Tibial nerve (tissue), 4 donors: ENCODE data around the gene MAST3. TPM values are rescaled to one million over a fixed set of nuclear protein-coding genes. Genes with fewer than 3 reads are reported as not detected.

ENCODE experiments used
- DNase-seq, 2 donors: peaks; one replicate each; pipeline ENCODE4 v3.0.0-alpha.2; 2019; ENCODE audit warnings: low spot score in 2 of 2
- H3K27ac ChIP-seq, 4 donors: fragments of 200-600 bp; sonication (generic) in 3 of 4; one replicate each; pipeline ENCODE4 v1.5.1; 2017 to 2019; ENCODE audit warnings: mild to moderate bottlenecking in 1 of 4
- H3K27me3 ChIP-seq, 2 donors: fragments of 200-600 bp; sonication (generic) in 1 of 2; one replicate each; pipeline versions ENCODE4 v1.5.1 to v1.6.0; 2017 to 2019
- H3K36me3 ChIP-seq, 3 donors: fragments of 200-600 bp; sonication (generic); one replicate each; pipeline ENCODE4 v1.5.1; 2018 to 2019
- H3K4me1 ChIP-seq, 4 donors: fragments of 200-600 bp; sonication (generic) in 3 of 4; one replicate each; pipeline ENCODE4 v1.5.1; 2017 to 2019
- H3K4me3 ChIP-seq, 4 donors: fragments of 200-600 bp; sonication (generic) in 3 of 4; one replicate each; pipeline ENCODE4 v1.5.1; 2017 to 2019; ENCODE audit warnings: mild to moderate bottlenecking in 1 of 4, moderate library complexity in 1 of 4
- H3K9me3 ChIP-seq, 4 donors: fragments of 200-600 bp; sonication (generic) in 3 of 4; one replicate each; pipeline ENCODE4 v1.5.1; 2017 to 2019
- EP300 ChIP-seq, 2 donors: sonication (generic); formaldehyde crosslinking; IDR thresholded peaks; one replicate each; pipeline ENCODE4 v1.6.1; 2017; ENCODE audit warnings: antibody characterized with exemption in 2 of 2, mild to moderate bottlenecking in 1 of 2
- POLR2A ChIP-seq, 2 donors: fragments of 450-650 bp; IDR thresholded peaks; one replicate each; pipeline ENCODE4 v1.6.1; 2017; ENCODE audit warnings: antibody characterized with exemption in 2 of 2, mild to moderate bottlenecking in 2 of 2, moderate library complexity in 2 of 2
- WGBS, 2 donors: methylation state at CpG; one replicate each; pipeline ENCODE4 v1.1.5; 2018; 5-methylcytosine and 5-hydroxymethylcytosine counted together
- total RNA-seq, 4 donors: library from RNA; depleted of rRNA; stranded (reverse); fragments of >200 nt; gene quantifications; one replicate each; pipeline ENCODE4 v1.1.0, GENCODE V29; 2016
- TF ChIP-seq, protein P1 (sequence below), 5 experiments: fragments of 200-600 bp in 3 of 5; fragments of 450-650 bp in 2 of 5; sonication (generic) in 3 of 5; IDR thresholded peaks; one replicate each; pipeline ENCODE4 v1.5.1; 2016 to 2019; ENCODE audit warnings: antibody characterized with exemption in 5 of 5, mild to moderate bottlenecking in 3 of 5, moderate library complexity in 2 of 5

The MAST3 gene
- total RNA-seq, 4 donors from 2014 or later: 7.6 to 19.8 (median 10.0) TPM

DNA sequence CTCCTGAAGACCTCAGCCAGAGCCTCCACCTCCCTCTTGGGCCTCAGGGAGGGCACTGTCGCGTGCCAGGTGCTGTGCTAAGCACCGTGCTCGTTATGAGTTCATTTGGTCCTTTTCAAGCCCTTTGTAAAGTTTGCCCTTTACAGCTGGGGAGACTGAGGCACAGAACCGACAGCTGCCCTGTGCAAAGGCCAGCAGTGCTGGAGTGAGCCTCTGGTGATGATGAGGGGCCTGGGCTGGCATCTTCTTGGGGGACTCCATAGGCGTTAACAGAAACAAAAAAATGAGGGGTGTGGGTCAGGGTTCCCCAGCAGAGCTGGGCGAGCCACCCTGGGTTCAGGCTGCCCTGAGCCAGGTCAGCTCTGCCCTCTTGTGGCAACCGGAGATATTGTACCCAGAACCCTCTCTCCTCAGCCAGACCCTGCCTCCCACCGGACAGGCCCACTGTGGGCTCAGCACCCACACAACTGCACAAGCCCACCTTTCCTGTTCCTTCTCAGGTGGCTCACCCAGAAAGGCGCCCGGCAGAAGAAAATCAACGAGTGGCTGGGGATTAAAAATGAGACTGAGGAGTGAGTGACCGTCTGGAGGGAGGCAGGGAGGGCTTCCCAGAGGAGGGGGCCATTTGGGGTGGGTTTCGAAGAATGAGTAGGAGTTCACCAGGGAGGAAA is 70.5 kb downstream of the MAST3 start:
- WGBS, 2 donors: 64 to 74% methylated on average over 14 of the region's 14 CpGs
- Histone ChIP-seq H3K9me3 (no peaks in the 10 kb centered on the region), H3K27ac (peak overlapping the region in 1 of 4 donors; percentile 39), H3K4me3 (no peak overlapping the region), H3K27me3 (no peaks in the 10 kb centered on the region), H3K4me1 (peaks cover 0 to 11% (median 2%) of the 10 kb centered on the region in 4 donors), H3K36me3 (peaks cover 0 to 75% (median 11%) of the 10 kb centered on the region in 3 donors)
- no peak for DNase-seq
- TF ChIP-seq POLR2A (IDR thresholded peaks at IDR 0.05): no peak
- TF ChIP-seq, protein P1, sequence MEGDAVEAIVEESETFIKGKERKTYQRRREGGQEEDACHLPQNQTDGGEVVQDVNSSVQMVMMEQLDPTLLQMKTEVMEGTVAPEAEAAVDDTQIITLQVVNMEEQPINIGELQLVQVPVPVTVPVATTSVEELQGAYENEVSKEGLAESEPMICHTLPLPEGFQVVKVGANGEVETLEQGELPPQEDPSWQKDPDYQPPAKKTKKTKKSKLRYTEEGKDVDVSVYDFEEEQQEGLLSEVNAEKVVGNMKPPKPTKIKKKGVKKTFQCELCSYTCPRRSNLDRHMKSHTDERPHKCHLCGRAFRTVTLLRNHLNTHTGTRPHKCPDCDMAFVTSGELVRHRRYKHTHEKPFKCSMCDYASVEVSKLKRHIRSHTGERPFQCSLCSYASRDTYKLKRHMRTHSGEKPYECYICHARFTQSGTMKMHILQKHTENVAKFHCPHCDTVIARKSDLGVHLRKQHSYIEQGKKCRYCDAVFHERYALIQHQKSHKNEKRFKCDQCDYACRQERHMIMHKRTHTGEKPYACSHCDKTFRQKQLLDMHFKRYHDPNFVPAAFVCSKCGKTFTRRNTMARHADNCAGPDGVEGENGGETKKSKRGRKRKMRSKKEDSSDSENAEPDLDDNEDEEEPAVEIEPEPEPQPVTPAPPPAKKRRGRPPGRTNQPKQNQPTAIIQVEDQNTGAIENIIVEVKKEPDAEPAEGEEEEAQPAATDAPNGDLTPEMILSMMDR (IDR thresholded peaks at IDR 0.05): peak; percentile 55 to 84 (median 66)

DNA sequence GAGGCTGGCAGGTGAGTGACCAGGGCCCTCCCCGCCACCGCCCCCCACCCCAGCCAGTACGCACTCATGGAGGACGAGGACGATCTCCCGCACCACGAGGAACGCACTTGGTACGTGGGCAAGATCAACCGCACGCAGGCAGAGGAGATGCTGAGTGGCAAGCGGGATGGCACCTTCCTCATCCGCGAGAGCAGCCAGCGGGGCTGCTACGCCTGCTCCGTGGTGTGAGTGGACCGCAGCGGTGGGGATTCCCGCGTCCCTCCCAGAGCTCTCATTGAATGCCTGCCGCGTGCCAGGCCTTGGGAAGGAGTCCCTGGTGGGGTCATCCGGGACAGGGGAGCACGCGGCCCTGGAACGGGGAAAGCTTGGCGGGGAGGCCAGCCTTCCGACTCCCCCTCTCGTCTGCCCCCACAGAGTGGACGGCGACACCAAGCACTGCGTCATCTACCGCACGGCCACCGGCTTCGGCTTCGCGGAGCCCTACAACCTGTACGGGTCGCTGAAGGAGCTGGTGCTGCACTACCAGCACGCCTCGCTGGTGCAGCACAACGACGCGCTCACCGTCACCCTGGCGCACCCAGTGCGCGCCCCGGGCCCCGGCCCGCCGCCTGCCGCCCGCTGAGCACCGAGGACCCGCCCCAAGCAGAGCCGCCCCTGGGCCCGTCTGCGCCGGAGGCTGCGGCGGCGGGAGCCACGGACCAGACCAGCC is 71.2 kb downstream of the MAST3 start:
- H3K9me3 ChIP-seq: no peaks in the 10 kb centered on the region
- WGBS, 2 donors: 93 to 94% methylated on average over 66 of the region's 66 CpGs
- H3K4me1 ChIP-seq: peaks cover 0 to 18% (median 2%) of the 10 kb centered on the region in 4 donors
- DNase-seq: no peak
- peaks cover 0 to 68% (median 11%) of the 10 kb centered on the region in 3 donors for H3K36me3 ChIP-seq
- TF ChIP-seq EP300 (IDR thresholded peaks at IDR 0.05): no peak
- no peak for TF ChIP-seq POLR2A (IDR thresholded peaks at IDR 0.05)
- TF ChIP-seq, protein P1 (IDR thresholded peaks at IDR 0.05): no peak
- H3K4me3 ChIP-seq: no peak overlapping the region
- peak overlapping the region in 3 of 4 donors; percentile 66 to 84 (median 73) for H3K27ac ChIP-seq
- H3K27me3 ChIP-seq: no peaks in the 10 kb centered on the region

DNA sequence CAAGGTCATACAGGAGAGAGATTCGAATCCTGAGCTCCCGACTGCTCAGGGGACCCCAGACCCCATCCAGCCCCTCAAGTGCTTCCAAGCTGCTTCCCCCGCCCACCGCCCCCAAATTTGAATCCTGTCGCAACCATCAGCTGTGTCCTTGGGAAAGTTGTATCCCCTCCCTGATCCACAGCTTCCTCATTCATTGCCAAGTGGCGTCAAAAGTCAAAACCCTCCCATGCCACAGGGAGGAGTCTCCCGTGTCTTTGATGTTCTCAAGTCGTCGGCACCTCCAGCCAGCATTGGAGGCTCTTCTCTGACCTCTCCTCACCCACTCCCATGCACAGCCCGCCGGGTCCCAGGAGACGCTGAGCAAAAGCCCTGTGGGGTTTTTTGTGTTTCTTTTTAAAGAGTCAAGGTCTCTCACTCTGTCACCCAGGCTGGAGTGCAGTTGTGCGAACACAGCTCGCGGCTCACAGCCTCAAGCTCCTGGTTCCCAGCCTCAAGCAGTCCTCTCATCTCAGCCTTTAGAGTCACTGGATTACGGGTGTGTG is 73.2 kb downstream of the MAST3 start:
- TF ChIP-seq, protein P1 (IDR thresholded peaks at IDR 0.05): no peak
- peak in 1 of 2 donors; percentile 46 for TF ChIP-seq EP300 (IDR thresholded peaks at IDR 0.05)
- TF ChIP-seq POLR2A (IDR thresholded peaks at IDR 0.05): peak in 1 of 2 donors; percentile 26
- H3K9me3 ChIP-seq: no peaks in the 10 kb centered on the region
- no peak overlapping the region for H3K4me3 ChIP-seq
- peaks cover 0 to 24% (median 3%) of the 10 kb centered on the region in 4 donors for H3K4me1 ChIP-seq
- WGBS, 2 donors: 61% methylated on average over 16 of the region's 16 CpGs
- no peak for DNase-seq
- peaks cover 0 to 48% (median 11%) of the 10 kb centered on the region in 3 donors for H3K36me3 ChIP-seq
- no peaks in the 10 kb centered on the region for H3K27me3 ChIP-seq
- H3K27ac ChIP-seq: peak overlapping the region in 3 of 4 donors; percentile 65 to 84 (median 66)

DNA sequence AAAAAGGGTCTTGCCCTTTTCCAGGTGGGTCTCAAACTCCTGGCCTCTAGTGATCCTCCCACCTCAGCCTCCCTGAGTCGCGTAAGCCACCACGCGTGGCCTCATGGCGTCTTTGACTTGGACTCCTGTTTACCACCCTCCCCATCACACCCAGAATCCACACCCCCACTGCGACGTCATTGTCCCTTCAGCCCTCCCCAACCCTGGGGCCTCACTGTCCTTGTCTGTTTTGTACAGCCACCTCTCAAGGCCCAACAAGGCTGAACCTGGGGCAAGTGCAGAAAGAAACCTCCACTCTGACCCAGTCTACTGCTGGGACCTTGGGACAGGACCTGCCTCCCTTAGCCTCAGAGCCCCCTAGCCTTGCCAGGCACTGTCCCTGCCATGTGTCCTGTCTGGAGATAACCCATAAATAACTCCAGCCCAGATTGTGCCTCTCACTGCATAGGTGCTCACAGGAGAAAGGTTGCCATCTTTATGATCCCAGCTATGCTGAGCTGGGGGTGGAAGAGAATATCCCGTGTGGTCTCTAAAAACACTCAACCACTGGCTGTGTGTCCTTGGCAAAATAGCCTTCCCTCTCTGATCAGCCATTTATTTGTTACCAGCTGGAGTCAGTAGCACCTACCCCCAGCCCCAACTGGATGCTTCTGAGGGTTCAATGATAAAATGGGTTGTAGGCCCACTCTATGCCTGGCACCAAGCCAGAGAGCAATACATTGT is 74.2 kb downstream of the MAST3 start:
- TF ChIP-seq POLR2A (IDR thresholded peaks at IDR 0.05) (no peak), EP300 (IDR thresholded peaks at IDR 0.05) (no peak)
- TF ChIP-seq, protein P1 (IDR thresholded peaks at IDR 0.05): no peak
- Histone ChIP-seq H3K36me3 (peaks cover 0 to 38% (median 6%) of the 10 kb centered on the region in 3 donors), H3K9me3 (no peaks in the 10 kb centered on the region), H3K27me3 (no peaks in the 10 kb centered on the region), H3K27ac (peak overlapping the region in 3 of 4 donors; percentile 65 to 84 (median 76)), H3K4me1 (peaks cover 0 to 24% (median 3%) of the 10 kb centered on the region in 4 donors), H3K4me3 (no peak overlapping the region)
- 86% methylated on average over 8 of the region's 8 CpGs for WGBS, 2 donors
- DNase-seq: no peak
